GM21423 (cell line): ENCODE results near the gene VKORC1.
A peak's percentile ranks its signal among the peaks of the same experiment; 100 is the strongest.
"Not testable (repeated sequence)": the region's sequence is repeated elsewhere in the genome, so short reads cannot be mapped to it uniquely, and the experiment has no call there.

ENCODE experiments used
- ATAC-seq: cut with Tn5 transposase; IDR thresholded peaks from one replicate; pipeline ENCODE4 v1.9.1; 2021; ENCODE audit warnings: mild to moderate bottlenecking, moderate library complexity; ENCODE audit not compliant: unreplicated experiment

The VKORC1 gene

GRCh38 chr16:31094424-31095120 lies at the start of gene VKORC1:
Gene VKORC1, minus strand, starts transcription at chr16:31094797. Its CDS starts 68 bp downstream, at chr16:31094729.
- ATAC-seq, result peak; percentile 81

GRCh38 chr16:31143694-31144148 lies 49.1 kb upstream of the VKORC1 start:
- ATAC-seq, result no peak

- no peak for ATAC-seq
Measured at GRCh38 chr16:31143011-31143693, 48.6 kb upstream of the VKORC1 start.

GRCh38 chr16:31142109-31143010 lies 47.8 kb upstream of the VKORC1 start:
- ATAC-seq, result peak; percentile 87

- ATAC-seq, result no peak
Measured at GRCh38 chr16:31141489-31142108, 47.0 kb upstream of the VKORC1 start.

GRCh38 chr16:31141071-31141469 lies 46.5 kb upstream of the VKORC1 start:
- not testable (repeated sequence) for ATAC-seq

GRCh38 chr16:31138621-31139578 lies 44.3 kb upstream of the VKORC1 start:
- ATAC-seq, result no peak

GRCh38 chr16:31136822-31137499 lies 42.4 kb upstream of the VKORC1 start:
- not testable (repeated sequence) for ATAC-seq

GRCh38 chr16:31136287-31136662 lies 41.7 kb upstream of the VKORC1 start:
- ATAC-seq, result no peak

- ATAC-seq, result no peak
Measured at GRCh38 chr16:31135535-31136286, 41.1 kb upstream of the VKORC1 start, which contains the start of gene PRSS8. Gene PRSS8, minus strand, starts transcription at chr16:31135727. Its CDS starts 229 bp downstream, at chr16:31135498.

GRCh38 chr16:31134625-31135534 lies 40.3 kb upstream of the VKORC1 start:
- no peak for ATAC-seq

- ATAC-seq, result no peak
Measured at GRCh38 chr16:31134091-31134571, 39.5 kb upstream of the VKORC1 start.

GRCh38 chr16:31133046-31133501 lies 38.5 kb upstream of the VKORC1 start:
- ATAC-seq, result no peak

GRCh38 chr16:31132303-31132979 lies 37.8 kb upstream of the VKORC1 start:
- no peak for ATAC-seq

- ATAC-seq, result no peak
Measured at GRCh38 chr16:31131841-31132271, 37.3 kb upstream of the VKORC1 start.

GRCh38 chr16:31131416-31131815 lies 36.8 kb upstream of the VKORC1 start:
- no peak for ATAC-seq
